ENCODE data around the gene LGR6. TPM values are rescaled to one million over a fixed set of nuclear protein-coding genes. Genes with fewer than 3 reads are reported as not detected.

The LGR6 gene
- total and polyA plus RNA-seq, 5 experiments from 2014 or later: 0.25 to 6.2 (median 0.47) TPM; not detected in 2

DNA sequence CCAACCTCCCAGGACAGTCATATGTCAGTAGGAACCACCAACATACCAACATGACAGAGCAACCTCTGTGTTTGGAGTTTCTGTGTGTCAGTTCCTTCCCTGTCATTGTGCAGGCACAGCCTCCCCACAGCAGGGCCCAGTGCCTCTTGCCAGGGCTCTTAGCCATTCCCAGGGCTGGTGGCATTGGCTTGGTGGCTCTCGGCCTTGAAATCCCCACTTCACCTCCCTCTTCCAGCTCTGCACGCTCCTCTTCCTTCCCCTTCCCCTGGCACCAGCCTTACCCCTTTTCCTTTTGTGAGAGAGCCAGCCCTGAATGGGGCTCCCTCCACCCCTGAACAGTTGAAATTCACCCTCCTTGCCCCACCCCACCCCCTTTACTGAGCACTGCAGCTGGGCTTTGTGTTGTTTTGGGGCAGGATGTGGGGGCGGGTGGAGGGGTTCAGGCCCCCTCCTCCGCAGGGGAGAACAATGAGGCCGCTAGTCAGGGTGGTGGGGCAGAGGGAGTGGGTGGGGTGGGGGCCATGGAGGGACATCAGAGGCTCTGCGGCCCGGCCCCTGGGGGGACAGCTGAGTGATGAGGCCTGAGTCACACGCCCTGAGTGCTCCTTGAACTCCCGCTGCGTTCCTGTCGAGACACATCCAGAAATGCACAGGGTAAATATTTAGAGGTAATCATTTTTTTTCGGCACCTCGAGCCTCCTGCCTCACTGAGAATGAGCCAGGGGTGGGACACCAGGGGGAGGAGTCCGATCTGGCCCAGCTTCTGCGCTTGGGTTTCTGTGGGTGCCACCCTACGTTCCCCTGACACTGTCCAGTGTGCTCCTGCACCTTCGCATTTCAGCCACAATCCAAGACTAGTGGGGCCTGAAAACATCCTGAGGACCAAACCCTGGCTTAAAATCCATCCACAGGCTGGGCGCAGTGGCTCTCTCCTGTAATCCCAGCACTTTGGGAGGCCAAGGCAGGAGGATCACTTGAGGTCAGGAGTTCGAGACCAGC, 28.6 kb downstream of the LGR6 start:
- POLR2A ChIA-PET: no interaction called here
- peak in 1 of 2 donors; percentile 46 for ATAC-seq
- H3K27me3 Mint-ChIP-seq: peaks cover 4 to 29% (median 9%) of the 10 kb centered on the region in 5 donors
- DNase-seq: no peak
- no peaks in the 10 kb centered on the region for H3K36me3 Mint-ChIP-seq
- H3K27ac Mint-ChIP-seq: peak overlapping the region in 4 of 10 donors; percentile 27 to 61 (median 43)
- H3K4me3 Mint-ChIP-seq: peak overlapping the region in 1 of 10 donors; percentile 48
- H3K4me1 Mint-ChIP-seq: peaks cover 7 to 16% (median 13%) of the 10 kb centered on the region in 4 donors
- no peaks in the 10 kb centered on the region for H3K9me3 Mint-ChIP-seq

DNA sequence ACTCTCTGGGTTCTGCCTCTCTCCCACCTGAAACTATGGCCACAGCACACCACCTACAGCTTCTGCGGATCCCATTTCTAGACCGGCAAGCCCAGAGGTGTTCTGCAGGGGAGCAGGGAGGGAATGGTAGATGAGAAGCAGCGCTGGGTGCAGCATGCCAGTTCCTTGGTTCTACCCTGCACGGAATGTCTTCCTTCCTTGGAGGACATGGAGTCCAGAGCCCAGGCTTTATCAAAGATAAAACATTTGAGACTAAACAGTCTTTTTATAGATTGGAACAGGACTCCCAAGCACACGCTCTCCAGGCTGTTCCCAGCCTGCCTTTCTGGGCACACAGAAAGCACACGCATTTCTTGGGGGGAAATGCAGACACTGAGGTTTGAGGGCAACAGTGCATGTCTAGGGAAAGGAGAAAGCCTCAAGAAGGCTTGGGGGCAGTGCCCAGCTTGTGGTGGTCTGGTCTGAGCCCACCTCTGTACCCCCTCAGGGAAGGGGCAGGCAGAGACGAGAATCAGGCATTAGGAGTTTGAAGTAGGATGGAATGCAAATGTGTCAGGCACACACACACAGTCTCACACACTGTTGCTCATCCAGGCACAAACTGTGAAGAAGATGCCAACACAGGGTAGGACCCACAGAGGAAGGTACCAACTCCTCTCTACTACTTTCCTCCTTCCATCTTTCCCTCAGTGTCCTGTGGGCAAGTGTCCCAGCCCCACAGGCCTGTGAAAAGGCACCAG, 29.7 kb downstream of the LGR6 start:
- H3K36me3 Mint-ChIP-seq: no peaks in the 10 kb centered on the region
- no peak overlapping the region for H3K4me3 Mint-ChIP-seq
- no peaks in the 10 kb centered on the region for H3K9me3 Mint-ChIP-seq
- H3K27me3 Mint-ChIP-seq: peaks cover 0 to 22% (median 4%) of the 10 kb centered on the region in 5 donors
- DNase-seq (no peak), ATAC-seq (no peak)
- H3K27ac Mint-ChIP-seq: peak overlapping the region in 2 of 10 donors; percentile 14 to 24
- H3K4me1 Mint-ChIP-seq: peaks cover 7 to 24% (median 22%) of the 10 kb centered on the region in 4 donors
- POLR2A ChIA-PET: no interaction called here

DNA sequence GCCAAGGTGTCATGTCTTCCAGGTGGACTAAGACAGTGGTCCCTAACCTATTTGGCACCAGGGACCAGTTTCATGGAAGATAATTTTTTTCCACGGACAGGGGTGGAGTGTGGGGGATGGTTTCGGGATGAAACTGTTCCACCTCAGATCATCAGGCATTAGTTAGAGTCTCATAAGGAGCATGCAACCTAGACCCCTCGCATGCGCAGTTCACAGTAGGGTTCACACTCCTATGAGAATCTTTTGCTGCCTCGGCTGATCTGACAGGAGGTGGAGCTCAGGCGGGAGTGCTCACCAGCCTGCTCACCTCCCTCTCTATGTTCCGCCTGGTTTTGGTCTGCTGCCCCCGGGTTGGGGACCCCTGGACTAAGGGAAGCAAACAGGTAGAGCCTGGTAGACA, 30.9 kb downstream of the LGR6 start:
- H3K27ac Mint-ChIP-seq: peak overlapping the region in 2 of 10 donors; percentile 11 to 51
- ATAC-seq (no peak), DNase-seq (no peak)
- H3K27me3 Mint-ChIP-seq: peaks cover 0 to 10% (median 1%) of the 10 kb centered on the region in 5 donors
- H3K4me3 Mint-ChIP-seq: peak overlapping the region in 1 of 10 donors; percentile 6
- H3K9me3 Mint-ChIP-seq: no peaks in the 10 kb centered on the region
- H3K36me3 Mint-ChIP-seq: no peaks in the 10 kb centered on the region
- POLR2A ChIA-PET: no interaction called here
- peaks cover 9 to 31% (median 25%) of the 10 kb centered on the region in 4 donors for H3K4me1 Mint-ChIP-seq

DNA sequence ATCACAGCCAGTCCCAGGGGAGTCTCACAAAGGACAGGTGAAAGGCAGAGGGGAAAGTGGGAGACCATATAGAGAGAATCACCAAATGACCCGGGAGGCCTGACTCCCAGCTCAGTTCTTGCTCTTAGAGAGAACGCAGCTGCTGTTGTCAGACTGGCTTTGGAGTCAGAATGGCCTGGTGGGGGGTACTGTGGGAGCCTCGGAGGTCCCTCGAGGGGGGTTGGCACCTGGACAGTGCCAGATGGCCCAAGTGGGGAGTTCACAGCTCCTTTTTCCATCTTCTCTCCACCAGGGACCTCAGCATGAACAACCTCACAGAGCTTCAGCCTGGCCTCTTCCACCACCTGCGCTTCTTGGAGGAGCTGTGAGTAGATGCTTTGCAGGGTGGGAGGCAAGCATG, 31.5 kb downstream of the LGR6 start:
- Mint-ChIP-seq H3K27ac (peak overlapping the region in 1 of 10 donors; percentile 69), H3K27me3 (peaks cover 0 to 10% (median 1%) of the 10 kb centered on the region in 5 donors), H3K4me3 (no peak overlapping the region), H3K36me3 (no peaks in the 10 kb centered on the region), H3K9me3 (no peaks in the 10 kb centered on the region), H3K4me1 (peaks cover 9 to 31% (median 25%) of the 10 kb centered on the region in 4 donors)
- no peak for DNase-seq
- POLR2A ChIA-PET: no interaction called here
- no peak for ATAC-seq

DNA sequence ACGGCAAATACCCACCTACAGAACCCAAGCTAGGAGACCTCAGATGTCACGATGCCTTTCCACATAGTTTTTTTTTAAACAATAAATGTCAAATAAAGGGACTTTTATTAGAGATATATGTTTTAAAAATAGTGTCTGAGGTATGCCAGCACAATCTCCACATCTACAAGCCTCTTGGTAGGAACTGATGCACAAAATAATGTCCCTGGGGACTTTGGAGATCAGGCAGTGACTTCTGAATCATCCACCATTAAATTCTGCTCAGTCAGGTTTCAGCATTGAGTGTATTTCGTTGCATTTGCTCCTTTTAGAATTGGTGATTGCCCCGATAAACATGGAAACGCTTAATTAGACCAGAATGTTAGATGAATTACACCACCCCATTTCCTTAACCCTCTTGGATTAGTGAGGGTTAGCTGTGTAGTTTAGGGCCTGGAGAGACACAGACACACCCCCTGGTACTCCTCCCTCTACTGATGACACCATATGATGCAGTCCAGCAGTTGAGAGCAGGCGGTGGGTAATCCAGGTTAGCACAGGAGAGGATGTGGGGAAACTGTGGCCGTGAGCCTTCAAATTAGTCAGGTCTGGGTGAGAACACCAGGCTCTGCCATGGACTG, 33.6 kb downstream of the LGR6 start:
- DNase-seq (no peak), ATAC-seq (no peak)
- POLR2A ChIA-PET: no interaction called here
- Mint-ChIP-seq H3K4me1 (peaks cover 2 to 24% (median 14%) of the 10 kb centered on the region in 4 donors), H3K36me3 (no peaks in the 10 kb centered on the region), H3K27ac (no peak overlapping the region), H3K27me3 (peaks cover 0 to 4% (median 0%) of the 10 kb centered on the region in 5 donors), H3K9me3 (no peaks in the 10 kb centered on the region), H3K4me3 (no peak overlapping the region)

DNA sequence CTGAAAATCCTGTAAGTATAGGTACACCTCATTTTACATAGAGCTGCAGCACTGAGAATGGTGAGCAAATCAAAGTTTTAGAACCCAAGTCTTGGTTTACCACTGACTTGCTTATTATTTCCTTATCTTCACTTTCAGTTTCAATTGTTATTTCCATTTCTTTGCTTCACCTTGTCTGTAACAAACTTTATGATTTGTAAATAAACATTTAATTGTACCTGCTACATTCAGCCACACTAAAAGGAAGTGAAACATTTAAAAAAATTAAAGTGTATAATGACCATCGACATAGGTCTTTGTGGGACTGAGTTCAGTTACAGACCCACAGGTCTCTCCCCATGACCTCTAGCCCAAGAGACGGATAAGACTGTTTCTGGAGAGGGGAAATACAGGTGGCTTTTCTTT, 34.4 kb downstream of the LGR6 start:
- no peak for ATAC-seq
- DNase-seq: no peak
- Mint-ChIP-seq H3K36me3 (no peaks in the 10 kb centered on the region), H3K4me1 (peaks cover 2 to 19% (median 11%) of the 10 kb centered on the region in 4 donors), H3K27me3 (peaks cover 0 to 4% (median 0%) of the 10 kb centered on the region in 5 donors), H3K9me3 (no peaks in the 10 kb centered on the region), H3K4me3 (no peak overlapping the region), H3K27ac (peak overlapping the region in 2 of 10 donors; percentile 11 to 39)
- POLR2A ChIA-PET: no interaction called here

DNA sequence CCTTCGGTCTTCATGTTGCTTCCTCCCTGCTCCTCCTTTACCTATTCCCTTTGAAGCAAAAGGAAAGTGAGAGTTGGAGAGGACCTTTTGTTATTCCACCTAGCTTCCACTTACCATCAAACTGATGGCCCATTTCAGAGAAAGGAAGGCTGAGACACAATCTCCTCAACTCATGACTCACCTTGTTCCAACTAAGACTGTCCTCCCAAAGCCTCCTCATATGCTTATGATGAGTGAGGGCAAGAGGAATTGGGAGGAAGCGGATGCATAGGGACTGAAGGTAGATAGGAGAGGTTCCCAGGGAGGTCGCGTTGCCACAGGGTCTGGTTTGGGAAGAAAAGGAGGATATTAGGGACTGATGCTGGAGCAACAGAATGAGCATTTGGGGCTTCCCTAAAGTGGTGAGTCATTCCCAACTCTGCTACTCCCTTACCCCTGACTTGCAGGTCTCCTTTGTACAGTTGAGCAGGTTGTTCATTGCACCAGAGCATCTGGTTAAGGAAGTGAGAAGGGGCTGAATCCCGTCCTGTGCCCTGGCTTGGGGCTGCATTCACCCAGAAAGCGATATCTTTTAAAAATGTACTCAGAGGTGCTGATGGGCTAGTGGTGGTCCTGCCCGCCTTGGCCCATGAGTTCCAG, 35.0 kb downstream of the LGR6 start:
- DNase-seq (no peak), ATAC-seq (no peak)
- POLR2A ChIA-PET: no interaction called here
- Mint-ChIP-seq H3K4me1 (peaks cover 2 to 19% (median 11%) of the 10 kb centered on the region in 4 donors), H3K9me3 (no peaks in the 10 kb centered on the region), H3K27ac (peak overlapping the region in 2 of 10 donors; percentile 11 to 22), H3K36me3 (no peaks in the 10 kb centered on the region), H3K4me3 (no peak overlapping the region), H3K27me3 (peaks cover 0 to 4% (median 0%) of the 10 kb centered on the region in 5 donors)

DNA sequence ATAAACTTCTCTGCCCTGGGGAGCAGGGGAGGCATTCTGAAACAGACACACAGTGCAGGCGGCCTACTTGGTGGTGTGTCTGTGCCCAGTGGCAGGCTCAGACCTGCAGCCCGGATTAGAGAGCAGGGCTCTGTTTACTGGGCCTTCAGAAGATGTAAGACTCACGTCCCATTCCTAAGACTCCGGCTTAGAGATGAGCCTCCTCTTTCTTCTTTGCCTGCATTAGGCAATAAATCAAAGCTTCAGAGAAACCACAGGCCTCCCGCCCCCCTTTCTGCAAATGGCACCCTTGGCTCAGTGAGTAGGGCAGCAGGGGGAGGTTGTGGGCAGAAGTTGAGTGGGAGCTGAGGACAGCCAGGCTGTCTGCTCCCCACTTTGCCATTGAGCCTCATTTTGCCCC, 35.8 kb downstream of the LGR6 start:
- no peak overlapping the region for H3K4me3 Mint-ChIP-seq
- H3K4me1 Mint-ChIP-seq: peaks cover 2 to 19% (median 11%) of the 10 kb centered on the region in 4 donors
- no peak overlapping the region for H3K27ac Mint-ChIP-seq
- ATAC-seq (no peak), DNase-seq (no peak)
- POLR2A ChIA-PET: no interaction called here
- H3K9me3 Mint-ChIP-seq: no peaks in the 10 kb centered on the region
- H3K27me3 Mint-ChIP-seq: peaks cover 0 to 4% (median 0%) of the 10 kb centered on the region in 5 donors
- H3K36me3 Mint-ChIP-seq: no peaks in the 10 kb centered on the region

DNA sequence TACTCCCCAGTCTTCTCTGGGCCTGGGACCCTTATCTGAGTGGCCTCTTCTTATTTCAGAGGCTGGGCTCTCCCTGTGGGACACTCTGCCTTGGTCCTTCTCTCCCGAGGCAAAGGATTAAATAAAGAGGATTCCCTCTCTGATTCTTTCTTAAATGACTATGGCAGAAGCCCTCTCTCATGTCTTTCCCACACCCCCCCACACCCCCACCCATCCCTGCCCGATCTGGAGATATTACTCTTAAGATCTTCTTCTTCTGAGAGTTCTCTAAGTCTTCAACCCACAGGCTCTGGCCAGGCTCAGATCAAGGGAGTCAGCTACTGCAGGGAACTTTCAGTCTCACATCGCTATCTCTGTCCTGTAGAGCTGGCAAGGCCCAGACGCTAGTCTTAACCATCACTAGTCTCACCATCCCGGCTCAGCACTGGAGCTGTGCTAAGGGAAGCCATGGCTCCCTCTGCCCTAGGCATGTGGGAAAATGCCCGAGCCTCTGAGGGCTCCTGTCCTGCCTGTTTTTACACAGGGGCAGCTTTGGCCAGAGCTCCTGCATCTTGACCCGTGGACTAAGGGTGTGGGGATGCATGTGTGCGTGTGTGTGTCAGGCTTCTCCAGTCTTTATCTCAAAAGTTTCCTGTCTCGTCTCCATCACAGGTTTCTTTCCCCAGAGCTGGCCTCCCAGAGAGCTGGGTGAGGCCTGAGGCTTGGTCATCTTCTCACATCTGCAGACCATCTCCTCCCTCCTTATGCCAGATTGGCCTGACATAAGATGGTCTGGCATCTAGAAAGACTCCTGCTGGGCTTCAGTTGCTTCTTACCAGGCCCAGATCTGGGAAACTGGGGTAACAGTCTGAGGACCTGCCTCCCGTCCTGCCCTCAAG, 36.7 kb downstream of the LGR6 start:
- Mint-ChIP-seq H3K36me3 (no peaks in the 10 kb centered on the region), H3K27ac (no peak overlapping the region), H3K4me3 (no peak overlapping the region), H3K4me1 (peaks cover 2 to 19% (median 11%) of the 10 kb centered on the region in 4 donors), H3K27me3 (peaks cover 0 to 4% (median 0%) of the 10 kb centered on the region in 5 donors), H3K9me3 (no peaks in the 10 kb centered on the region)
- ATAC-seq (no peak), DNase-seq (no peak)
- POLR2A ChIA-PET: no interaction called here

DNA sequence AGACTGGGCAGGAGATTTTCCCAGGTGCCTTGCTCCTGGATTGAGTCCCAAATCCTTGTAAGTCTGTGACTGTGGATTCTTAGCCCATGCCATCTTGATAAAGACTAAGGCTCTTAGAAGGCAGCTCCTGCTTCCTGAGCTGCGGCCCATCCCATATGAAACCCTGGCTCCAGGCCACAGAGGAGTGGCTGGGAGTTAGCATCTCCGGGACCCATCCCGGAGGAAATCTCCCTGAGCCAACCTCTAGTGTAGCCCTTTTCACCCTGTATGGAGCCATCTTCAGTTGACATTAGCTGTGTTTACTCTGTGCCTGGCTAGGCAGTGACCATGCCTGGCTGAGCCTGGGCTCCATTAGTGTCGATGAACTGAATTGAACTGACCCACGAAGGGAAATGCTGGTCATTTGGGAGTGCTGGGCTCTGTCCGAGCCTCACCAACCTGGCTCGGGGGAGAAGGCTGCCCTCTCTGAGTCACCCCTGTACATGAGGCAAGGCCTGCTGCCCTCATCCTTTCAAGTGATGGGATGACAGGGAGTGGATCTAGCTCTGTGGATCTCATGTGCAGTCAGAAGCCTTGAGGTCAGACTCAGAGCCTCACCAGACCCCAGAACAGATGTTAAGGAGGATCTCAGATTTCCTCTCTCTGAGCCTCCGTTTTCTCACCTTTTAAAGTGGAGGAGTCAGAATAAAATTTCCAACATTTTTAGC, 37.5 kb downstream of the LGR6 start:
- H3K4me1 Mint-ChIP-seq: peaks cover 2 to 19% (median 11%) of the 10 kb centered on the region in 4 donors
- H3K4me3 Mint-ChIP-seq: no peak overlapping the region
- H3K27me3 Mint-ChIP-seq: peaks cover 0 to 4% (median under 1%) of the 10 kb centered on the region in 5 donors
- DNase-seq (no peak), ATAC-seq (no peak)
- H3K36me3 Mint-ChIP-seq: no peaks in the 10 kb centered on the region
- no peak overlapping the region for H3K27ac Mint-ChIP-seq
- H3K9me3 Mint-ChIP-seq: no peaks in the 10 kb centered on the region
- POLR2A ChIA-PET: no interaction called here

DNA sequence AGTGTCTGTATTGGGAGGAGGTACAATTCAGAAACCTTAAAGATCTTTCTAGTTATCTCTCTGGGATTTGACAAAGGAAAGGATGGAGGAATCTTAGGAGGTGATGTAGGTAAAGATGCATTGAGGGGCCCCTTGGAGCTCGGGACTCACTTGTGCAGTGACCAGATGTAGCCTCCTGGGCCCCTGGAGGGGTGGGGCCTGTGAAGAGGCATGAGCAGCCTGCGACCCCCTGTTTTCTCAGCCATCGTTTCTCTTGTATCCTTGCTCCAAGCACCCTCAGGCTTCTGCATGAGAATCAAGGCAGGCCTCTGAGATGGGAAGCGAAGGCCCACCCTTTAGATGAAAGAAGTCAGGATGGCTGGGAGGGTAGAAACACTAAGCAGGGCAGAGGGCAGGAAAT, 39.6 kb downstream of the LGR6 start:
- H3K36me3 Mint-ChIP-seq: no peaks in the 10 kb centered on the region
- H3K4me1 Mint-ChIP-seq: peaks cover 7 to 9% (median 8%) of the 10 kb centered on the region in 4 donors
- POLR2A ChIA-PET: no interaction called here
- H3K9me3 Mint-ChIP-seq: no peaks in the 10 kb centered on the region
- DNase-seq (peak in 1 of 10 donors; percentile 13), ATAC-seq (no peak)
- H3K27me3 Mint-ChIP-seq: peaks cover 6 to 18% (median 7%) of the 10 kb centered on the region in 5 donors
- peak overlapping the region in 1 of 10 donors; percentile 37 for H3K27ac Mint-ChIP-seq
- H3K4me3 Mint-ChIP-seq: no peak overlapping the region
